Activated T-cell treated with anti-CD3 and anti-CD28 coated beads, Interleukin-2, amount 50 U/mL, for 48 hours (primary cell): ENCODE data around the gene STARD3.
"Not testable (repeated sequence)": the region's sequence is repeated elsewhere in the genome, so short reads cannot be mapped to it uniquely, and the experiment has no call there.

ENCODE experiments used
- DNase-seq, 2 experiments: peaks; one replicate each; pipeline ENCODE4 v3.0.0-alpha.2; 2020

STARD3 gene

GRCh38 chr17:39636927-39637736 lies at the start of gene STARD3:
STARD3 (plus strand) TSS chr17:39637144; CDS start chr17:39653532, 16,388 bp downstream.
- DNase-seq, result peak; percentile 92 to 95

GRCh38 chr17:39590180-39590579 lies 46.8 kb upstream of the STARD3 start:
- not testable (repeated sequence) for DNase-seq

- no peak for DNase-seq
These were observed 44.7 kb upstream of the STARD3 start for GRCh38 chr17:39591958-39592954.

DNA sequence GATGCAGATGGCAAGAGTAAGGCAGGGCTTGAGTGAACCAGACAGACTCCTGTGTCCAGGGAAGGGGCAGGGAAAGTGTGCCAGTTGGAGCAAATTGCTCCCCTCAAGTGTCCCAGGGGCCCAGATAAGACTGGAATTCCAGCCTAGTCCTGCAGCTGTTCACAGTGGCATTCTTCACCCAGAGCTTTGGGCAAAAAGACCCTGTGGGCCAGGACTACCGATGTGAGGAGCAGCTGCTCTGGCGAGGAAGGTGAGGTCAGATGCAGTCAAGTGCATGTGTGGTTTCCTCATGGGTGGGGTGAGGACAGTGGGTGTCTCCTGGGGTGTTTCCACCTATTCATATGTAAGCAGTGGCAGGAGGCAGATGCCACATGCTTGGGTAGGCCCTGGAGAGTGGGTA lies 43.6 kb upstream of the STARD3 start:
- no peak for DNase-seq

DNA sequence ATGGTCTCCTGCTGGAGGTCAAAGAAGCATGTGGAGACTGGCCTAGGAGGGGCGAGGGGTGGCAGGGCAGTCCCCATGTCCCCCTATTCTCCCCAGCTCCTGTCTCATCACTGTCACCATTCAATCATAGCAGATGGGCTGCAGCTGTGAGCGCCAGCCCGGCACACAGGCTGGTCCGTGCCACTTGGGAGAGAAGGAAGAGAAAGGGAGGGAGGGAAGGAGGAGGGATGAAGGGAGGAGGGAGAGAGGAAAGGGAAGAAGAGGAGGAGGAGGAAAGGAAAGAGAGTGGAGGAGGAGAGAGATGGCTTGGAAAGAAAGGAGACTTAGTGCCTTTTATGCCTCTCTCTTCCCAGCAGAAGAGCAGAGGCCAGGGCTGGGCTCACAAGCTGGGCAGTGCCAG lies 41.6 kb upstream of the STARD3 start:
- no peak for DNase-seq

DNA sequence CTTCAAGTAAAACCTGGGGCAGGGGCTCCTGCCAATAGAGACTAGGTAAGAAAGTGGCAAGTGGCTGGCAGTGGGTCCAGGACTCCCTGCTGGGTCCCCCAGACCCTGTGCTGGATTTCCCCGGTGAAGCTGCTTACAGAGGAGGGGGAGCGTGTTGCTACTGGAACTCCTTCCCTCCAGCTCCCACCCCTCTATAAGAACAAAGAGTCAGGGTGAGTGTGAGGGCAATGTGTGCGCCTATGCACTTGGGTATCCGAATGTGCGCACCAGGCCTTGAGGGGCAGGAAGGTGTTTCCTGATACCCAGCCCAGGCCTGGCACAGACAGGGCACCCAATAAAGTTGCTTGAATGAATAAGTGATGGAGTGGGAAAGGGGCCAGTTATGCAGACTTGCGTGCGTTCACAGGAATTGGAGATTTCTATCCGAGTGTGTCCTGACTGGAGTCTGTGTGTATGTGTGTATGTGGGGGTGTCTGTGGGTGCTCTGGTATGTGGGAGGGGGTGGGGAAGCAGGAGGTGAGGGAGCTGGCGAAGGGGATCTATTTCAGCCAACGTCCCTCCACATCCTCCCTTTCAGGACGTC lies 40.9 kb upstream of the STARD3 start:
- no peak for DNase-seq

GRCh38 chr17:39596543-39597267 lies 40.2 kb upstream of the STARD3 start:
- DNase-seq, result no peak

GRCh38 chr17:39597372-39598046 lies 39.4 kb upstream of the STARD3 start:
- DNase-seq, result no peak

DNA sequence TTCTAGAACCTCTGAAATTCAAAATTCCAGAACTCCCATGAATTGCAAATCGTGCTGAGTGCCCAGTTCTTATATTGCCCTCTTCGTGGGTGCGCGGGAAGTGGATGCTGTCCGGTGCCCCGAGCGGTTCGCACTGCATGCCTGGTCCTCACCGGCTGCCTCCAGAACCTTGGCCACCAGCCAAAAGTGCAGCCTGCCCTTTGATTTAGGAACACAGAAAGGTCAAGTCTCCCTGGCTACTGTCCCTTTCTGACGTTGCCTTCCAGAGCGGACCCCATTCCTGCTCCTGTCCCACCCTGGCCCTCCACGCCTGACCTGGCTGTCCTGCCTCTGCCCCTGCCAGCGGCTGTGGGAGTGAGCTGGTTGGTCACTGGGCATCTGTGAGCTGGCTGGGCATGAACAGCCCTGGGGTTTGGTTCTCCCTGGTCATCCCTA lies 38.9 kb upstream of the STARD3 start:
- DNase-seq, result no peak

DNA sequence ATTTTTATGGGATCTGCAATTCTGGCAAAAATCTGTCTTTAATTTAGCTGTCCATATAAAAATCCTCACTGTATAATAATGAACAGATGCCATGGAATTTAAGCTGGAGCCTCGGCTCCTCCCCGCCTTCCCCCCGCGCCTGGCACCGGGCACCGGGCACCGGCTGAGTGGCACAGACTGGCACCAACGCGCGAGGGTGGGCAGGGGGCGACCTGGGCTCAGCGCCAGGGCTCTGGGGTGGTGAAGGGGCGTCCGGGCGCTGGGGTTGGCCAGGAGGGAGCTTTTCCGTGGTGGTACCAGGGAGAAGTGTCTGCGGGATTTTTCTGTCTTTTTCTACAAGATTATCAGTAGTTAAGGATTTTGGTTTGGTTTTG lies 38.3 kb upstream of the STARD3 start:
- no peak for DNase-seq

- no peak for DNase-seq
These were observed 37.8 kb upstream of the STARD3 start for GRCh38 chr17:39599004-39599664.

DNA sequence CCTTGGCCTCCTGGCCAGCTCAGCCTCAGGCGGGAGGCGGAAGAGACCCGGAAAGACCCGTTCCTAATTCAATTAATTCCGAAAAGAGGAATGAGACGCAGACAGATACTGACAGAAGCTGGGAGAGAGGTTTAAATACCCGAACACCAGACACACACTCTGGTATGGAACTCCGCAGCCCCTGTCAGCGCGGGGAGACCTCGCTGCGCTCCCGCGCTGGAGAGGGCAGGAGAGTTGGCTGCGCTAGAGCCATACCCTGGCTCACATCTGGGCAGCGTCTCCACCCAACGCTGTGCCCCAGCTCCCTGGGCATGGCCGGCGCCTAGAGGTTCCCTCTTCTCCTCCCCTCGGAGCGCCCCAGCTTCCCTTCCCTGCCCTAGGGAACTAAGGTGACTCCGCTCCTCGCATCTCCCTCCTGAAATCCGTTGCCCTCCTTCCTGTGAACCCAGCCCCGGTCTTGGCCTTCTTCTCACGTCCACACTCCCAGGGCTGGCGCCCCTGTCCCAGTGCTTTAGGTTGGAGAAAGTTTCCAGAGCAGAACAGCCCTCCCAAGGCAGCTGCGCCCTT lies 37.2 kb upstream of the STARD3 start:
- DNase-seq, result no peak

DNA sequence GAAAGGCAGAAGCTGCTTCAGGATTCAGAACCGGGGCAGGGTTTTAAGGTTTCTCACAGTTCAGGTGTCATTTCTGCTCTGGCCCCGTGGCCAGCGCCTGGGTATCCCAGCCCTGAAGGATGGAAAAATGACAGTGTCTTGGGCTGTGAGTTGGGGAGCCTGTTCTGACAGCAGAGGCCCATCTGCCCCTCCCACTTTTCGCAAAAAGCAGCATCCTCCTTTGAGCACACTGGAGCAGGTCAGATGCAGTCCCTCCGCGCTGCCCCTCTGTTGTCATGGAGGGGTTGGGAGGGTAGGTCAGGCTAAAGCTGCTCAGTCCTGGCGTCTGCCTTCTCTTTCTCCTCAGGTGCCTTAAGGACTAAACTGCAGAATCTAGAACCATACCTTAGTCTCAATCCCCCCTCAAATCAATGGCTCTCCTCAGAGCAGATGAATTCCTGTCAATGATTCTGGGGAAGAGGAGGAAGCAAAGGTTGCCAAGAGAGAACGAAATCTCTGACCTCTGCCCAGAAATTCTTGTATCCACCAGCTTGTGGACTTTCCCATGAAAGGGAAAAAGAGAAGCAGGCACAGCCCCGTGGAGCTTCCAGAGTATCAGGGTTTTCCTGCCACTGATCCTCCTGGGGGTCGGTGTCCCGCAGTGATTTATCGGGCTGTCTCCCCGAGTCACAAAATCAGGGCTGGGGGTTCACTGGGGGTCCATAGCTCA lies 36.5 kb upstream of the STARD3 start:
- DNase-seq, result no peak

GRCh38 chr17:39600997-39601597 lies 35.8 kb upstream of the STARD3 start:
- DNase-seq, result no peak

- DNase-seq, result no peak
These were observed 35.0 kb upstream of the STARD3 start for GRCh38 chr17:39601758-39602532.

DNA sequence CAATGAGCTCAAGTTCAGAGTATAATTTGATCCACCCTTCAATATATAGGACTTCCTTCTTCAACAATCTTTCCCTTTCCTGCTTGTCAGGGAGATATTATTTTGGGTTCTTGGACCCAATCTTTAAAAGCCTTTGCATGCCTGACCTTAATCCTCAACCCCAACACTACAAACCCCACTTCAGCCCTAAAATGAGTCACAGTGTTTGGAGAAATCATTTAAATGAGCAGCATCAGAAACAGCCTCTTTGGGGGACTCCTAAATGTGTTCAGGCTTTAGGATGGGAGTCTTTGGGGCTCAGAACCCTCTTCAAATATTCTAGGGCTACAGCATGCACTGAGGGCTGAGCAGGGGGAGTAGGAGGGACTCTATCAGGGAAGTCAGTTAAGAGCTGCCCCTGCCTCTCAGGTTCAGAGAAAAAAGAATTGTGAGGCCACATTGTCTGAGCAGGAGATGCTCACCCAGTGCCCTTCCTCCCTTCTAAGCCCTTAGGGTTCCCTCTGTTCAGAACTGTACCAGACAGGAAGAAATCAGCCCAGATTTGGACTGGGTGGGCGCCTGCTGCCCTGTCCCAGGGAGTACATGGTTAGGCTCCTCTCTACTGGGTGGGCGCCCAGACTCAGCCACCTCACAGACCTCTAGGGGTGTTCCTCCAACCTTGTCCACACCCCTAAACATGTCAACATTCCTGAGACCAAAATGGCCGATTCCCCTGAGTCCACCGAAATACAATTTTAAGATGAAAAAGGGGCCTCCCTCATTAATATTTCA lies 34.2 kb upstream of the STARD3 start:
- DNase-seq, result no peak

DNA sequence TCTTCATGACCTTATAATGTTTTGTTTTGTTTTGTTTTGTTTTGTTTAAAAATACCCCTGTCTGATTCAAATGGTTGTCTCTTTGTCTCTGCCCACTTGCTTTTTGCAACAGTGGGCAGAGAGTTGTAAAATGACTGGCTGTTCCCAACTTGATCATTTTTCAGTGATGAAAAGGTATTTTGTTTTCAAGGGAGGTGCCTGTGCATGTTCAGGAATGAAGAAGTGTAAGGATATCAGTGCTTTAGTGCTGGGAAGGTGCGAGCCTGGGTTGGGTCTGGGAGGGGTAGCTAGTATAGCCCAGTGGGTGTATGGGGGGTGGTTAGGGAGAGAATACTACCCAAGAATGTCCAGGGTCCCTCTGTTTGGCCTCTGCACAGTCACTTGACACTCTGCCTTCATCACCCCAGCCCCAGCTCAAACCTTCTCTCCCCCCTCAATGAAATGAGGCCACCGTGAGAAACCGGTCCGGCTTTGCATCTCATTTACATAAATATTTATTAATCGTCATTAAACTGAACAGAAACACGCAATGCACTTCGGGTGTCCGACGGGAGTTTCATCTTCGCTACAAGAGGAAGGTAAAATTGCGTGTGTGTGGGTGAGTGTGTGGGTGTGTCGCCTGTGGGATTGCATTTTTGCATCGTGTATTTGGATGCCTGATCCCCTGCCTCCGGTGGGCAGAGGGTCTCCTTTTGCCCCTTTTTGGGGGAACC lies 33.5 kb upstream of the STARD3 start:
- no peak for DNase-seq
